Heart left ventricle (tissue), 13 donors: ENCODE results near the gene DYNLT4.

Experiments
- POLR2A ChIP-seq, 2 donors: fragments of 450-650 bp; IDR thresholded peaks; one replicate each; pipeline ENCODE4 v1.6.1; 2017; ENCODE audit warnings: antibody characterized with exemption in 2 of 2, mild to moderate bottlenecking in 2 of 2, moderate library complexity in 2 of 2
- TF ChIP-seq, protein P1 (sequence below), 12 donors: fragments of 200-600 bp; sonication (generic) in 4 of 12; IDR thresholded peaks; one replicate each; pipeline versions ENCODE4 v1.5.0 to v1.8.0; 2018 to 2022; ENCODE audit warnings: antibody characterized with exemption in 12 of 12, mild to moderate bottlenecking in 5 of 12
- donor health status: ischemic (EF 13 %, LVEDD 7.1; RV severe dilation, severe dysfunction).
- donor health status: DM: no; HTN: yes; CAD: no.
- donor health status: DM: no; HTN: no; CAD: no.
- donor health status: ischemic (EF 25% LVEDD 6.9; RV normal size, moderate dysfunction).
- donor health status: ischemic (EF 25% LVEDD 5.7; RV mildly dilated, moderate dysfunction).
- donor health status: ischemic (EF 35%, LVEDD 5.7; RV mildly dilated, moderate dysfunction).
- donor health status: nonischemic (EF 11% LVEDD 7.7; RV severe dilation, severe dysfunction).
- donor health status: DM: yes; HTN: yes; CAD: no.
- donor health status: PGD.
- donor health status: ischemic (EF 29% LVEDD 5.4; RV normal size, mild dysfunction).
- donor health status: nonischemic (EF 23%, LVEDD 6.1; RV moderate dilation, normal function).

DNA sequence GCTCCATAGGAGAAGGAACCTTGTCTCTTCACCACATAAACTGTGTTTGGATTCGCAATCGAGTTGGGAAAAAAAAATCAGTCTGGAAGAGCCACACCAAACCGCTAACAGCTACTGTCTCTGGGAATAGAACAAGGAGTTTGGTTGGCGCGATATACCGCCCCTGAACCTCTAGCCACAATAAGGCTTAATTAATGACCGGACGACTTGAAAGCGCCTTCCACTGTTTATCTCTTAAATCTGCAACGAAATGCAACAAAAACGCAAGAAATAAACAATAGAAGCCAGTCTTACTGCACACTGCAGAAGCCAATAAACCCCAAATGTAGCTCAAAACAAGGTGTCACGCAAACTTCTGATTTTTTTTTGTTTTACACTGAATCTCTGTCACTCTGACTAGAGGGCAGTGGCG lies 12.1 kb upstream of the DYNLT4 start:
- TF ChIP-seq, protein P1, sequence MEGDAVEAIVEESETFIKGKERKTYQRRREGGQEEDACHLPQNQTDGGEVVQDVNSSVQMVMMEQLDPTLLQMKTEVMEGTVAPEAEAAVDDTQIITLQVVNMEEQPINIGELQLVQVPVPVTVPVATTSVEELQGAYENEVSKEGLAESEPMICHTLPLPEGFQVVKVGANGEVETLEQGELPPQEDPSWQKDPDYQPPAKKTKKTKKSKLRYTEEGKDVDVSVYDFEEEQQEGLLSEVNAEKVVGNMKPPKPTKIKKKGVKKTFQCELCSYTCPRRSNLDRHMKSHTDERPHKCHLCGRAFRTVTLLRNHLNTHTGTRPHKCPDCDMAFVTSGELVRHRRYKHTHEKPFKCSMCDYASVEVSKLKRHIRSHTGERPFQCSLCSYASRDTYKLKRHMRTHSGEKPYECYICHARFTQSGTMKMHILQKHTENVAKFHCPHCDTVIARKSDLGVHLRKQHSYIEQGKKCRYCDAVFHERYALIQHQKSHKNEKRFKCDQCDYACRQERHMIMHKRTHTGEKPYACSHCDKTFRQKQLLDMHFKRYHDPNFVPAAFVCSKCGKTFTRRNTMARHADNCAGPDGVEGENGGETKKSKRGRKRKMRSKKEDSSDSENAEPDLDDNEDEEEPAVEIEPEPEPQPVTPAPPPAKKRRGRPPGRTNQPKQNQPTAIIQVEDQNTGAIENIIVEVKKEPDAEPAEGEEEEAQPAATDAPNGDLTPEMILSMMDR (IDR thresholded peaks at IDR 0.05): peak in 2 of 12 donors; percentile 7 to 17
- TF ChIP-seq POLR2A (IDR thresholded peaks at IDR 0.05): no peak
